Stimulated activated CD8-positive, alpha-beta memory T cell treated with anti-CD3 and anti-CD28 coated beads, Interleukin-7, amount 100 ng/mL, for 24 hours (primary cell): ENCODE results near the gene POLR2E.
"Not testable (repeated sequence)": the region's sequence is repeated elsewhere in the genome, so short reads cannot be mapped to it uniquely, and the experiment has no call there.

Experiments
- DNase-seq: peaks from one replicate; pipeline ENCODE4 v3.0.0-alpha.2; 2020; ENCODE audit warnings: low read depth

Gene POLR2E

GRCh38 chr19:1125601-1126467, 30.7 kb upstream of the POLR2E start:
- no peak for DNase-seq

- no peak for DNase-seq
These were observed 28.9 kb upstream of the POLR2E start for GRCh38 chr19:1123885-1124677.

- DNase-seq, result no peak
These were observed 28.2 kb upstream of the POLR2E start for GRCh38 chr19:1123381-1123780.

GRCh38 chr19:1122972-1123363, 27.8 kb upstream of the POLR2E start:
- peak; percentile 48 for DNase-seq

- DNase-seq, result no peak
These were observed 27.1 kb upstream of the POLR2E start for GRCh38 chr19:1122021-1122971.

- no peak for DNase-seq
These were observed 26.2 kb upstream of the POLR2E start for GRCh38 chr19:1121395-1121794.

GRCh38 chr19:1119475-1120217, 24.5 kb upstream of the POLR2E start:
- DNase-seq, result no peak

- no peak for DNase-seq
These were observed 23.8 kb upstream of the POLR2E start for GRCh38 chr19:1118999-1119398.

- no peak for DNase-seq
These were observed 22.5 kb upstream of the POLR2E start for GRCh38 chr19:1117654-1118053.

GRCh38 chr19:1116726-1117581, 21.8 kb upstream of the POLR2E start:
- DNase-seq, result no peak

- no peak for DNase-seq
These were observed 20.7 kb upstream of the POLR2E start for GRCh38 chr19:1115646-1116420.

- not testable (repeated sequence) for DNase-seq
These were observed 19.6 kb upstream of the POLR2E start for GRCh38 chr19:1114728-1115127.

GRCh38 chr19:1113986-1114483, 18.9 kb upstream of the POLR2E start:
- DNase-seq, result no peak

- DNase-seq, result peak; percentile 70
These were observed 18.1 kb upstream of the POLR2E start for GRCh38 chr19:1113030-1113985.

- DNase-seq, result no peak
These were observed 17.3 kb upstream of the POLR2E start for GRCh38 chr19:1112268-1113029.

- no peak for DNase-seq
These were observed 16.6 kb upstream of the POLR2E start for GRCh38 chr19:1111641-1112267.
